ENCODE measurements around the gene ESR1.

- TF ChIP-seq CTCF (IDR thresholded peaks at IDR 0.05) (no peak), POLR2A (IDR thresholded peaks at IDR 0.05) (no peak), EP300 (IDR thresholded peaks at IDR 0.05) (no peak)
Observed at GRCh38 chr6:152053332-152053731, 245.8 kb downstream of the ESR1 start.

Measured in tibial nerve (tissue), 4 donors.